Epidermal melanocyte (primary cell): ENCODE results near the gene SERINC4.

Experiments
- DNase-seq: peaks from one replicate; pipeline ENCODE4 v3.0.0; 2011; ENCODE audit warnings: low spot score; ENCODE audit not compliant: insufficient read length

SERINC4 gene

DNA sequence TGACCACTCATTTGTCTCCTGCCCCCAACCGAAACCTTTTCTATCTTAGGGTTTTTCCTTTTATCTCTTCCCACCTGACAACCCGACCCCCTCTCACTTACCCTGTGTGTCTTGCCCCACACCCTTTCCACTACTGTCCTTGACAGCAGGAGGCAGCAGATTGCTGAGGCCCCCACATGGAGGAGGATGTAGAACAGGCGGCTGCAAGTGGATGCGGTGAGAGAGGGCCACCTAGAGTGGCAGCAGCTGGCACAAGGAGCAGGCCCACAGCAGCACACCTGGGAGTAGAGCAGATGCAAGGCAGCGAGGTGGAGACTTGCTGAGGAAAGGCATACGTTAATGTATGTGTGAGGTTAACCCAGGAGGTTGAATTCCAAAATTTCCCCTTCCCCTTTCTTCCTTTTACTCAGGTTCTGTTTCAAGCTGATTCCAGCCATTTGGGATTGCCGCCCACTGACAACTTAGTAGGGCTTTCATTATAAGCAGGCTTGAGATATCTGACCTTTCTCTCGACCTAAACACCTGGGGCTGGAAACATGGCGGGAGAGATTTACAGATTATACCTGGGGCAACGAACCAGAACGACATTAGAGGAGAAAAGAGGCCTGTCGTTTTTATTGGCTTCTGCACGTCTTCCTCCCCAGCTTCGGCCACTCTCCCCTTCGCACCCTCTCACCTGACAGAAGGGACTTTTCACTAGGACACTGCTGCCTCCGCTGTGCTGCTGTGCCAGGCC lies 643 bp downstream of the SERINC4 start:
- DNase-seq: no peak

- DNase-seq: no peak
These were observed 3.5 kb downstream of the SERINC4 start for GRCh38 chr15:43796566-43796965.

- DNase-seq: no peak
These were observed 4.0 kb downstream of the SERINC4 start for GRCh38 chr15:43795997-43796396.

DNA sequence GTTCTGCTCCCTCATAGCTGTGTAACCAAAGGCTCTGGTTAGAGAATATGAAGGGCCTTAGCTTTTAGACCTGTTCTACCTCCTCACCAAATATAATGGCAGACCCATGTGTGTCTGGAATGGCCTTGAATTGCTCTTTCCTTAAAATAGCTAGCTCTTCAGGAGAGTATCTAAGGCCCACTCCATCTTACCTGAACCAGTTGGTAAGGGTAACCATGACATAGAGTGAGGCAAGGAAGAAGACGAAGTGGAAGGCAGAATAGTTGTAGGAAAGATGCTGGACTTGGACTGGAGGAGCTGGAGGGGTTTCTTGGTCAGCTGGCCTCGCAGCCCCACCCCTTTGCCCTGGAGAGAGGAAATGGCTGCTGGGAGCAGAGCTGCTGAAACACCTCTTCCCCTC lies 4.8 kb downstream of the SERINC4 start:
- no peak for DNase-seq

- no peak for DNase-seq
These were observed 5.6 kb downstream of the SERINC4 start for GRCh38 chr15:43794269-43795037.

DNA sequence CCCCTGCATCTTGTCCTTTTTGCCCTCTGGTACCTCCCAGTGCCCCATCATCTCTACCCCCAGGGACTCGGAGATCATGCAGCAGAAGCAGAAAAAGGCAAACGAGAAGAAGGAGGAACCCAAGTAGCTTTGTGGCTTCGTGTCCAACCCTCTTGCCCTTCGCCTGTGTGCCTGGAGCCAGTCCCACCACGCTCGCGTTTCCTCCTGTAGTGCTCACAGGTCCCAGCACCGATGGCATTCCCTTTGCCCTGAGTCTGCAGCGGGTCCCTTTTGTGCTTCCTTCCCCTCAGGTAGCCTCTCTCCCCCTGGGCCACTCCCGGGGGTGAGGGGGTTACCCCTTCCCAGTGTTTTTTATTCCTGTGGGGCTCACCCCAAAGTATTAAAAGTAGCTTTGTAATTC lies 6.4 kb downstream of the SERINC4 start:
- no peak for DNase-seq

- no peak for DNase-seq
These were observed 7.1 kb downstream of the SERINC4 start for GRCh38 chr15:43792761-43793476.

DNA sequence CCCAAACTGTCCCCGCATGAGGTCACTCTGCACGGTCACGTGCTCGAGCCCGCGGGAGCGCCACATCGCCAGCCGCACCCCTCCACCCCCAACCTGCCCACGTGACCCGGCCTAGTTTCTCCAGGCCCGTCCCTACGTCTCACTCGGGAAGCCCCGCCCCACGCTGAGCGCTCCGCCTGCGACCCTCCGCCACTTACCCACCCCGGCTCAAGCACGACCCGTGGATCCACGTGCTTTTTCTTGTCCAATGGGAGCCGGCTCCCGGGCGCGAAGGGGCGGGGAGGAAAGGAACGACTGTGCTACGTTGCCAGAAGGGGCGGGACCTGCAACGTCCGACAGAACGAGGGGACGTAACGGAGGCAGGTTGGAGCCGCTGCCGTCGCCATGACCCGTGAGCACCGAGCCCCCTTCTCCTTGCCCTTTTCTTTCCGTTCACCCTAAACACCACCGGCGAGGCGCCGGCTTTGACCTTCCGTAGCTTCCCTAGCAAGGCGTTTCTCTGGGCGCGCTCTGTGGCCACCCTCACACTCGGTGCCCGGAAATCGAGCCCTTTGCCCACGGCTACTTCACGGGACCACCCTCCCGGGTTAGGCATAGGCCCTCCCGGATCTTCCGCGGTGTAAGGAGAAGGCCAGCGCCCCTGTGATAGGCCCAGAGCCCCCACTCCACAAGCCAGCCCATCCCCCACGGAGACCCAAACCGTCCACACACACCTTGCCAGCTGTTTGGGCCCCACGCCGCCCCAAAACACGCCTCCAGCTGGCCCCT lies 7.8 kb downstream of the SERINC4 start, which contains the start of gene SERF2:
Gene SERF2, plus strand, starts transcription at position 328 of the 768 bp plus-strand sequence. Its CDS starts 57 bp downstream, at position 385.
- peak; percentile 99 for DNase-seq

DNA sequence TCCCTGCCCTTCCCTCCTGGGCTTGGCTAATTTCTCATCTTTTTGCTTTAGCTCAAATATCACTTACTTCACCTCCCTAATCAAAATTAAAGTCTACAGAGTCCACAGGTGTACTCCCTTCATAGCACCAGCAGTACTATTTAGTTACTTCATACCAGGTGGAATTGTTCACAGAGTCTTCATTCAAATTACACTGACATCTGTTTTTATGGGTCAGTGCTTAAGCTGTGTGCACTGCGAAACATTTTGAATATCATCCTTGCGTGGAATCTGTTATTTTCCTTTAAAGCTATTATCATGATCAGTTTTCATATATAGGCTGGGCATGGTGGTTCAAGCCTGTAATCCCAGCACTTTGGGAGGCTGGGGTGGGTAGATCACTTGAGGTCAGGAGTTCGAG lies 10.6 kb downstream of the SERINC4 start:
- DNase-seq: no peak

DNA sequence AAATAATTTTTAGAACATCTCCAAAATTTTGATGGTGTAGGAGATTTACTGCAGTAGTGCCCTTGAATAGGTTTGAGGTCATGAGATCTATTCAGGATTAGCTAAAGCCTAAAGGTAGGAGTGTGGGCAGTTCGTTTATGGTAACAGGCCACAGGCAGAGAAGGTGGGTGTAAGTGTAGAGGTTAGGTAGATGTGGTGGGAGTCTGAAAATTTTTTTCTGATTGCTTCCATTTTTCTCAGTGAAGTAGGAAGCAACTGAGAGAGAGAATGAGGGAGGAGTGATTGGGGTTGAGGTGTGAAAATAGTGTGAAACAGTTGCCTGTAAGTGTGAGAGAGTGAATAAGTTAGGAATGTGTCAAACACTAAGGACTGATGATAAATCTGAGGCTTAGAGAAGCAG lies 21.0 kb downstream of the SERINC4 start:
- DNase-seq: no peak

- DNase-seq: no peak
These were observed 22.6 kb downstream of the SERINC4 start for GRCh38 chr15:43777267-43777914.

GRCh38 chr15:43776718-43777266 lies 23.2 kb downstream of the SERINC4 start, which contains the start of gene ELL3:
Gene ELL3, minus strand, starts transcription at chr15:43776966. Its CDS starts 65 bp downstream, at chr15:43776901.
- DNase-seq: no peak

- DNase-seq: no peak
These were observed 23.8 kb downstream of the SERINC4 start for GRCh38 chr15:43776101-43776717.

GRCh38 chr15:43775411-43775965 lies 24.5 kb downstream of the SERINC4 start:
- no peak for DNase-seq

GRCh38 chr15:43774062-43774461 lies 26.0 kb downstream of the SERINC4 start:
- no peak for DNase-seq

DNA sequence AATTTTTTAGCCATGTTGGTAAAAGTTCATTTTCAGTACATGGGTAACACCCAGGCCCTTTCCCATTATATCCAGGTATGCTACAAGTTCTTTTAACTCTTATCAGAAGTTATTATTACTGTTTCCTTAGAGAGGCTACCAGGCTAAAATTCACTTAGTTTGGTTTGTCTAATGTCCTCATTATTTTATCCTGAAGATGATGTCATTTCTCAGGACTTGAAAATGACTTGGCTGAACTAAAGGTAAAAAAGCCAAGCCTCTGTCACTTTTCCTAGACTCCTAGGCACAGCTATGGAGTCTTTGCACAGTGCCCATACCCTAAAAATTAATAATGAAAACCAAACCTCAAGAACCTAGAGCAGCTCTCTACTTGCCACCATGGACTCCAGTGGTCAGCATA lies 27.4 kb downstream of the SERINC4 start:
- DNase-seq: no peak

DNA sequence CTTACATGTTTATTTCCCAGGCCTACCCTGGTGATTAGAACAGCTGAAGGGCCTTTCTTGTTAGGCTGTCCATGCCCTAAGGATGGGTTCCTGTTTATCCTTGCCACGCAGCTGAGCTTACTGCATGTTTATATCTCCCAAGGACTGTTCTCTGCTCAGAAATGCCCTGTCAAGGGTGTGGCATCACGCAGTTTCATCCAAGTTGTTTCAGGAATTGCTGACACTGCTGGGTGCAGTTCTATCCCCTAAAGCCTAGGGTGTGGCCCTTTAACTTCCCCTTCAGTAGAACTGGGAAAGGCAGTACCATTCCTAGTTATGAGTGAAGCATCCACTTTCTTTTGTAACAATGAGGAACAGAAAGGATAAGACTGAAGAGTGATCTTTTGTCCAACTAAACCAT lies 28.2 kb downstream of the SERINC4 start:
- no peak for DNase-seq

- DNase-seq: peak; percentile 44
These were observed 30.3 kb downstream of the SERINC4 start for GRCh38 chr15:43769584-43770228.

GRCh38 chr15:43763819-43764446 lies 36.1 kb downstream of the SERINC4 start:
- DNase-seq: no peak
